NCI-H510A treated with DMSO at 0.1 percent for 48 hours (cell line): ENCODE measurements around the gene TTI1.
"Not testable (repeated sequence)": the region's sequence is repeated elsewhere in the genome, so short reads cannot be mapped to it uniquely, and the experiment has no call there.

Source experiments
- DNase-seq: peaks from one replicate; lab custom pipeline; 2025; lab: John Stamatoyannopoulos, UW

TTI1 gene

DNA sequence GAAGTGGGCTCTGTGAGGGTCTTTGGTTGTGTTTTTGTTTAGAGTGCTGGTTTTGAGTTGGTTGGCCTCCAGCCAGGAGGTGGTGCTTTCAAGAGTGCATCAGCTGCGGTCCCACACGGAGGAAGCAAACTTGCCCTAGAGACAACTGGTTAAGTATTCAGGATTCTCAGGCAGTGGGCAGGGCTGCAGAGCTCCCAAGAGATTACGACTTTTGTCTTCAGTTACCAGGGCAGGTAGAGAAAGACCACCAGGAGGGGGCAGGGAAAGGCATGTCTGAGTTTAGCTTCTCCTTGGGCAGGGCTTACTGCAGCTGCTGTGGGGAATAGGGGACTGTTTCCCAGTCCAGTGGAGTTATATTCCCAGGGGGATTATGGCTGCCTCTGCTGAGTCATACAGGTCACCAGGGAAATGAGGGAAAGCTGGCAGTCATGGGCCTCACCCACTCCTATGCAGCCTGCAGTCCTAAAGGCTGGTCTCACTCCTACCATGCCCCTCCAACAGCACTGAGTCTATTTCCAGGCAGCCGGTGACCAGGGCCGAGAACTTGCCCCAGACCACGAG lies 64.3 kb downstream of the TTI1 start:
- DNase-seq, result peak; percentile 19

DNA sequence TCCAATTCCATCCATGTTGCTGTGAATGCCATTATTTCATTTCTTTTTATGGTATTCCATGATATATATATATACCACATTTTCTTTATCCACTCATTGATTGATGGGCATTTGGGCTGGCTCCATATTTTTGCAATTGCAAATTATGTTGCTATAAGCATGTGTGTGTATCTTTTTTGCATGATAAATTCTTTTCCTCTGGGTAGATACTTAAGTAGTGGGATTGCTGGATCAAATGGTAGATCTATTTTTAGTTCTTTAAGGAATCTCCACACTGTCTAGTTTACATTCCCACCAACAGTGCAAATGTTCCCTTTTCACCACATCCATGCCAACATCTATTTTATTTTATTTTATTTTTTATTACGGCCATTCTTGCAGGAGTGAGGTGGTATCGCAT lies 69.8 kb downstream of the TTI1 start:
- DNase-seq, result not testable (repeated sequence)

DNA sequence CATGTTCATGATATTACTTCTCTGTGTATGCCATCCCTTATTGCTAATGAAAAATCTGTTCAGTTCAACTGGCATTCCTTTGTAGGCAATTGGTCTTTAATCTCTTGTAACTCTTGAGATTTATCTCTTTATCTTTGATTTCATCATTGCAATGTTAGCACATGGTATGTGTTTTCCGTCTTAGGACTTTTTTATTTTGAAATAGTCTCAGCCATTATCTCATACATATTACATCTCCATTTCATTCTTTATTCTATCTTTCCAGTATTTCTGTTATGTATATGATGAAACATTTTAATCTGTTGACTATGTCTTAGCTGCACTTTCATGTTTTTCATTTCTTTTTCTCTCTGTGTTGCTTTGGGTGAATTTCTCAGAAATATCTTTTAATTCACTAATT lies 72.2 kb downstream of the TTI1 start:
- DNase-seq, result no peak

DNA sequence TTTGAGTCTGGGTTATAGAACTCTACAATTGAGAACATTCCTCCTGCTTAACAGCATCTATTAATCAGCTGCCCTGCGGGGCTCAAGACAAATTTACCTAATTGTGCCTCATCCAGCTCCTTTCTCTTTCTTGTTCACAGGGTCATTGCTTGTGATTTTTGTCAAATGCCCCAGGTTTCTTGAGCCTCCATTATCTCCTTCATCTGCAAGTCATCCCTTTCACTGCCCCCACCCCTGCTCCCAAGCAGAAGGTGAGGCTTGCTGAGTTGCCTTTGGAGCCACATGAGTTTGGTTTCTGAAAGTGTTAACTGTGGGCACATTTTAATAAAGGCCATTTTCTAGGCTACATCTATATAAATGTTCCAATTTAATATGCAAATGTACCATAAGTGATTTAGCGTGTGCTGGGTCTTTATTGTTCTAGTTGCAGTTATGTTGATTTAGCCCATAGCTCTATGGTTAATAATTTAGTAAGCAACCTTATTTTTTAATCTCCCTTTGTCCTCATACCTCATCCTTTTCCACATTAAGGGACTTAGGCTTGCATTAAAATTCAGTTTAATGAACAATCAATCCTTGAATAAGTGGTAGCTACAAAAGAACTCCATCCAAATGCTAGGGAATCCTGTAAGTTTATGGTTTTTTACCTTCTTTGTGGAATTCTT lies 74.3 kb downstream of the TTI1 start:
- DNase-seq, result no peak

DNA sequence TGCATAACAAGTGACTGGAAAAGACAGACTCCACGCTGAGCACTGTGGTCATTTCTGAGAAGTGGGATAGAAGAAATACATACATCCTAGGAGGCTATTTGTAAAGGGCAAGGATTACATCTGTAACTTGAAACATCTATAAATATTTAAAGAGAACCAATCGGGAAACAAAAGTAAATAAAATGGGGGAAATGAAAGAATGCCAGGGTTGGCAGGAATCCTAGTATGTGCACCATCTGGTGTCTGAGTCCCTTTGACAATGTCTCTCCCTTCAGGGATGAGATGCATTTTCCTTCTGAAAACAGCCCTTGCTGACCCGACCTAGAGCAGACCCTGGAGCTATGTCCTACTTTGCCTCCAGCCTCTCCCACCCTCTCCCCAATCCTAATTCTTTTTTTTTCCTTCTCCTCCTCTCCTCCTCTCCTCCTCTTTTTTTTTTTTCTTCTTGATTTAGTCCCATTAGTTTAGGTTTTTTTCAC lies 77.1 kb downstream of the TTI1 start:
- peak; percentile 28 for DNase-seq

DNA sequence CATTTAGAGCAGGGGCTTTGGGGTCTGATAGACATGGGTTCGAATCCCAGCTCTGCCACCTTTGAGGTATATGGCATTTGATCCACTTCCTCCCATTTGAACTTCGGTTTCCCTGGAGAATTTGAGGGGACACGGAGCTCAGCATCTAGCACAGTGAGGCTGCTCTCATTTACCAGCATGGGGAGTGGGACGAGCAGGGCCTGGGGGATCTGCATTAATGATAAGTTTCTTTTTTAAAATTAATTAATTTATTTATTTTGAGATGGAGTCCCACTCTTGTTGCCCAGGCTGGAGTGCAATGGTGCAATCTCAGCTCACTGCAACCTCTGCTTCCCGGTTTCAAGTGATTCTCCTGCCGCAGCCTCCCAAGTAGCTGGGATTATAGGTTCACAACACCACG lies 77.7 kb downstream of the TTI1 start:
- no peak for DNase-seq

DNA sequence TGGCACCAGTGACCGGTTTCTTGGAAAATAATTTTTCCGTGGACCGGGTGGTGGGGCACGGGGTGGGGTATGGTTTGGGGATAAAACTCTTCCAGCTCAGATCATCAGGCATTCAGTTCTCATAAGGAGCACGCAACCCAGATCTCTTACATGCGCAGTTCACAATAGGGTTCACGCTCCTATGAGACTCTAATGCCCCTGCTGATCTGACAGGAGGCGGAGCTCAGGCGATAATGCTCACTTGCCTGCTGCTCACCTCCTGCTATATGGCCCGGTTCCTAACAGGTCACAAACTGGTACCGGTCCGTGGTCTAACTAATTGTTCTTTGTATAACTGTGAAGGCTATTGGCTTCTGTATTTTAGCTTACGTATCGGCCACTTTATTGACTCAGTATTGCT lies 78.6 kb downstream of the TTI1 start:
- DNase-seq, result no peak

DNA sequence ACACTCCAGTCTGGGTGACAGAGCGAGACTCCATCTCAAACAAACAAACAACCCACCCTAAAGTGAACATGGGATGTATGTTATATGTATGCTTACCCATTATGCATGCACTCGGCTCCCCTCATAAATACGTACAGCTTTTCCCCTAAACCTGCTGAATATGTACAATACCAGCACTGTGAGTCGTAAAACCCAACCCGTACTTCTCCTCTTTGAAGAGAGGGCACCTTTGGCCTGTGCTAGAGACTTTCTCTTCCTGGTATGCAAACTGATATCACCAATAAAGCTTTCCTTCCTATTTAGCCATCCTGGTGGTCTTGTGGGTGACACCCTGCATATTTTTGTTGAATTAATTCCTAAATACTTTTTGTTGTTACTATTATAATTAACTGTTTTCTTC lies 79.1 kb downstream of the TTI1 start:
- DNase-seq, result no peak

DNA sequence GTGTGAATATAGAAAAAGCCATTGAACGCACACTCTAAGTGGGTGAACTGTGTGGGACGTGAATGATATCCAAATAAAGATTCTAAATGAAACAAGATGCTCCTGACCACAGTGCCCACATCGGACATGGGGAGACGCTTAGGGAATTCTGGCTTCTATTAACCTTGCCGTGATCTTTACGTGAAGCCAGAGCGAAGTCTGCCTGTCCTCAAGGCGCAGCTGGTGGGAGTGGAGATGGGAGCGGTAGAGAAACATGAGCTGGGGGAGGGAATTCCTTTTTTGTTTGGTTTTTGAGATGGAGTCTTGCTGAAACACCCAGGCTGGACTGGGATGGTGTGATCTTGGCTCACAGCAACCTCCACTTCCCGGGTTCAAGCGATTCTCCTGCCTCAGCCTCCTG lies 84.3 kb downstream of the TTI1 start:
- no peak for DNase-seq

DNA sequence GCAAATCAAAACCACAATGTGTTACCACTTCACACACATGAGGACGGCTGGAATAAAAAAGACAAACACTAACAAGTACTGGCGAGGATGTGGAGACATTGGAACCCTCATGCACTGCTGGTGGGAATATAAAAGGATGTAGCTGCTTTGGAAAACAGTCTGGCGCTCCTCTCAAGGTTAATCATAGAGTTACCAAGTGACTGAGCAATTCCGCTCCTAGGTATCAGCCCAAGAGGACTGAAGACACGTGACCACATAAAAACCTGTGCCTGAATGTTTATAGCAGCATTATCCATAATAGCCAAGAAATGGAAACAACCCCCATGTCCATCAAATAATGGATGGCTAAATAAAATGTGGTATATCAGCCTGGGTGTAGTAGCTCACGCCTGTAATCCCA lies 85.3 kb downstream of the TTI1 start:
- DNase-seq, result no peak

DNA sequence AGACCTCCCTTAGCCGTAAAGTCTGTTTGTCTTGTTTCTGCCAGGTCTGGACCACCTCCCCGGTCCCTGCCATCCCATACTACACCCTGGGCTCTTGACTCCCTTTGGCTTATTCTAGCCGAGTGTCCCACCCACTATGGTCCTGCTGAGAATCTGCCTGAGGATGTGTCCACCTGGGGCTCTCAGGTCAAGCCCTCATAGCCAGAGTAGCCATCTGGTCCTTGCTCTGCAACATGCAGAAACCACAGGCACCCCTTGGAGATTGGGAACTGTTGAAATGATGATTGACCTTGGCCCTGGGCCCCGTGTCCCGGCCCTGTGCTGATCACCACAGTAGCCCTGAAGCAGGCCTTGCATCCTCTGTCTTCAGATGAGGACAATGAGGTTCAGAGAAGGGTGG lies 86.3 kb downstream of the TTI1 start:
- no peak for DNase-seq

DNA sequence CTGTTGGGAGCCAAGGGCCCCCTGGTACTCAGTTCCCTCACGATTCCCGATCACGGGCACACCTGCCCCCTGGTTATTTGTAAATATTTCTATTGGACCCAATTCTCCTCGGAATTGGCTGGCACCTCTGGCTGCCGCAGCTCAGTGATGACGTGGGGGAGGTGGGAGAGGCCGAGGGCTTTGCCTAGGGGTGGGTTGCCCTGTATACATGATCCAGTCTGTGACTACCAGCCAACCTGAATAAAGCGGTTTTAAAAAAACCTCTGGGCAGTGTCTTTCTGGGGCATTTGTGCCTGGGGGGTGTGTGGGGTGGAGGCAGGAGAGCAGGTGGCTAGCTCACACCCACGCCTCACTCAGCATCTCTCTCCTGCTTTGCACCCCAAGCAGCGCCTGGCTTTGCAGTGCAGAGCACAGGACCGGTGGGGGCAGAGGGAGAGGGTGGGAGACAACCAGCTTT lies 88.1 kb downstream of the TTI1 start:
- no peak for DNase-seq

DNA sequence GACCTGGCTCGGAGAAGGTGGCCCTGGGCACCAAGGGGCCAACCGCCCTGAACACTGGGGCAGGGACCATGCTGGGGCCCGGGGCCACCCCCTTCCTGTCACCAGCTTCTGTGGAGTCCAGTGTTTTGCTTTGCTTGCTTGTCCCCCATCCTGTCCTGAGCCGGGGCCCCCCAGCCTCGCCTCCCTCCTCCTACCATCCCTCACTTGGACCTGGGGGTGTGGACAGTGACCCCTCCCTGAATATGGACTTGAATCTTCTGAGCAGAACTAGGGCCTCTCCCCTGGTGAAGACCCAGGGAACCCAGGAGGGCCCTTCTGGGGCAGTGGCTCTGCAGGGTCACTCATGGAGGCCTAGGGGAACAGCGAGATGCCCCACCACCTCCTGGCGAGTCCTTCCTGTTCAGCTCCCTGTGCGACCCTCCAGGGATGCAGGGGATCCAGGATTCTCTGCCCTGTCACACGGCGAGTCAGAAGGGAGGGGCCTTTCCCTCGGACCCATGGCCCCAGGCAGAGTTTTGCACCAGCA lies 88.7 kb downstream of the TTI1 start:
- DNase-seq, result no peak

DNA sequence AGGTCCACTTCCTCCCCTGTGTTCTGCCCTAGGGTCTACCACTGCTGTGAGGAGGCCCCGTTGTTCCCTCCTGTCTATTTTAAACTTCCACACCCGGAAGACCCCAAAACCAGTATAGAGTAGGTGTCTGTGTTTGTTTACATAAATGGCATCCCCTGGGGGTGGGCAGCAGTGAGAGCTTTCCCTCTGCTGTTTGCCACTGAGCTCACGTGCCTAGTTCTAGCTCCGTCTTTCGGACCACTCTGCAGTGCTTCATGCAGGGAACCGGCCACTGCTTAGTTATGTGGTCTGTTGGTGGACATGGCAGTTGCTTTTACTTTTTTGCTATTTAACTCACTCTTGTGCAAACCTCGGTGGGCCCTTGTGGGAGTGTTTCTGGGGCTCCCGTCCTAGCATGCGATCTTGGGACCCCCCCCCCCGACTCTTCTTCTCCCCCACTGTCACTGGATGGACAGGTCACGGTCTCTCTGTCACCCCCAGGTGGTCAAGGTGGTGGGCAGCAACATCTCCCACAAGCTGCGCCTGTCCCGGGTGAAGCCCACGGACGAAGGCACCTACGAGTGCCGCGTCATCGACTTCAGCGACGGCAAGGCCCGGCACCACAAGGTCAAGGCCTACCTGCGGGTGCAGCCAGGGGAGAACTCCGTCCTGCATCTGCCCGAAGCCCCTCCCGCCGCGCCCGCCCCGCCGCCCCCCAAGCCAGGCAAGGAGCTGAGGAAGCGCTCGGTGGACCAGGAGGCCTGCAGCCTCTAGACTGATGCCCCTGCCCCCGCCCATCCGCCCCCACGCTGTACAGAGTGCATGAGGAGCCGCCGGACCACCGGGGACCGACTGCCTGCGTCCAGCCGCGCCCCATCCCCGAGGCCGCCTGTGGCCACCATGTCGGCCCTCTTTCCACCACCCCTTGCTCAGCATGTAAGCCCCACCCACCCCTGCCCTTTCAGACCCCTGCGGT lies 89.5 kb downstream of the TTI1 start:
- DNase-seq, result no peak

DNA sequence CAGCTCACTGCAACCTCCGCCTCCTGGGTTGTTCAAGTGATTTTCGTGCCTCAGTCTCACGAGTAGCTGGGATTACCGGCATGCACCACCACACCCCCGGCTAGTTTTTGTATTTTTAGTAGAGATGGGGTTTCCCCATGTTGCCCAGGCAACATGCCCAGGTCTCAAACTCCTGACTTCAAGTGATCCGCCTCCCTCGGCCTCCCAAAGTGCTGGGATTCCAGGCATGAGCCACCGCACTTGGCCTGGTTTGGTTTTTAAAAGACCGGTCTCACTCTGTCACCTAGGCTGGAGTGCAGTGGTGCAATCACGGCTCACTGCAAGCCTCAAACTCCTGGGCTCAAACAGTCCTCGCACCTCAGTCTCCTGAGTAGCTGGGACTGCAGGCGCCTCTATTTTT lies 90.2 kb downstream of the TTI1 start:
- DNase-seq, result no peak

DNA sequence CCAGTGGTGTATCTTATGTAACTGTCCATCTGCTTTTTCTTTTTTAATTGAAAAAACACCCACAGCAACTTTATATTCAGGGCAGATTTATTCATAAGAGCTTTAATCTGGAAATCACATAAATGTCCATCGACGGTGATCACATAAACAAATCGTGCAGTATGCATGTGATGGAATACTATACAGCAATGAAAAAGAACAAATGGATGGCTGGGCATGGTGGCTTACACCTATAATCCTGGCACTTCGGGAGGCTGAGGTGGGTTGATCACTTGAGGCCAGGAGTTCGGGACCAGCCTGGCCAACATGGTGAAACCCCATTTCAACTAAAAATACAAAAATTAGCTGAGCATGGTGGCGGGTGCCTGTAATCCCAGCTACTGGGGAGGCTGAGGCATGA lies 91.3 kb downstream of the TTI1 start:
- no peak for DNase-seq

DNA sequence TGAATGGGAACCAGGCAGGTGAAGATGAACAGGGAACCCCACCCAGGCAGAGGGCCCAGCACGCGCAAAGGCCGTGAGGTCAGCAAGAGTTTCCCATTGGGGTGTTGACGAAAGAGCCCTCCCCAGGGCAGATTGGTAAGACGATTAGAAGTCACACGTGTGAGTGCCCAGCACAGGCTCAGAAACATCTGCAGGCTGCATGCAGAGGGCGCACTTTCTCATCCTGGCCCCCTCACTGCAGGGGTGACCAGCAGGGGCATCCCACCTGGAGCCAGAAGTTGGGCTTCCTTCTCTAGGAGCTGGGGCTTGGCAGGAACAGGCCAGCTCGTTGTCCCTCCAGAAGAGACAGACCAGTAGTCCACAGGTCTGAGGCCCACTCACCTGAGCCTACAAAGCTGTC lies 91.9 kb downstream of the TTI1 start:
- no peak for DNase-seq

DNA sequence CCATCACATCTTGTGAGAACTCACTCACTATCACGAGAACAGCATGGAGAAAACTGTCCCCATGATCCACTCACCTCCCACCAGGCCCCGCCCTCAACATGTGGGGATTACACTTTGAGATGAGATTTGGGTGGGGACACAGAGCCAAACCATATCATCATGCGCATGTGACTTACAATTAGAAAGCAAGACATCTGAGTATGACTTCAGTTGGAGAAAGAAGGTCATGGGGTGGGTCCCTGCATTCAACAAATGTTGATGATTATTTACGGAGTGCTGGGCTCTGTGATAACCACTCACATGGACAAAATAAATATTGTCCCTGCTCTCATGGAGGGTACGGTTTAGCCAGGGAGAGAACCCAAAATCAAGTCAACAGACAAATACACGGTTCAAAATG lies 92.4 kb downstream of the TTI1 start:
- no peak for DNase-seq

DNA sequence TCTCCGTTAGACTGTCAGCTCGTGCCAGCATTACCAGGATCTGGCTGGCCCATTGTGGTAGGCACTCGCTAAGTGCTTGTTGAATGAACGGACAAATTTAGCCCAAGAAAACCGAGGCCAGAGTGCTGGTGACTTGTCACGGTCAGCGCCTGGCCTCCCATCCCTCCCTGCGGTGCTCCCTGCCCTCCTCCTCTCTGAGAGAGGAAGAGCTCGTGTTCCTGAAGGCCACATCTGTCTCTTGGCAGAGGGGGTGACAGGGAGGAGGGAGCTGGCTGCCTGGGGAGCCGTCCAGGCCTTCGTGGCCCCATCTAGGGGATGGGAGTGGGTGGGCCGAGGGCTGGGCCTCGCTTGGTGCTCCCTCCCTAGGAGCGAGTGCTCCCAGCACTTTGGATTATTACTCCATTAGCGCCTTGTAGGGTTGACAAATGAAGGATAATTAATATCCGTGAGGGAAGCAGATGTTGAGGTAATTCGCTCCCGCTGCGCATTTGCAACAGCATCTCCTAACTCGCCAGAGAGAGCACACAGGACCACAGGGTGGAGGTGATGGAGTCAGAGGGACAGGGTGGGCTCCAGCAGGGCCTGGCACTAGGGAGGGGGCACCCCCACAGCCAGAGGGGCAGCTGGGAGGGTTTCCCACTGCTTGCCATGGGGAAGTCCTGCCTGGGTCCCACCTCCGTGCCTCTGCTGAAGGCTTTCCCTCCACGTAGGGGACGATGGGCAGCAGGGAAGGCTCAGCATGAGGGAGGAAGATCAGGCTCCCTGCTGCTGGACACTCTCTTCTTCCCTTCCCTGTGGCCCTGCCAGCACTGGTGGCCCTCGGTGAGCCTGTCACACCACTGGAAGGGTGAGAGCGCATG lies 93.3 kb downstream of the TTI1 start:
- no peak for DNase-seq

DNA sequence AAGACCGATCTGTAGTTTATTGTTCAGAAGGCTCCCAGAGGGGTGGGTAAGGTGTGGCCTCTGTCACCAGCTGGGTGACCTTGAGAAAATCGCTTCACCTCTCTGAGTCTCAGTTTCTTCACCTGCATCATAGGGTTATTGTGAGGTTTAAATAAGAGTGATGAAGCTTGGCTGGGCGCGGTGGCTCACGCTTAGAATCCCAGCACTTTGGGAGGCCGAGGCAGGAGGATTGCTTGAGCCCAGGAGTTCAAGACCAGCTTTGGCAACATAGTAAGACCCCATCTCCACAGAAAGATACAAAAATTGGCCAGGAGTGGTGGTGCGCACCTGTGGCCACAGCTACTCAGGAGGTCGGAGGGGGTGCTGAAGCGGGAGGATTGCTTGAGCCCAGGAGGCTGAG lies 94.3 kb downstream of the TTI1 start:
- no peak for DNase-seq

DNA sequence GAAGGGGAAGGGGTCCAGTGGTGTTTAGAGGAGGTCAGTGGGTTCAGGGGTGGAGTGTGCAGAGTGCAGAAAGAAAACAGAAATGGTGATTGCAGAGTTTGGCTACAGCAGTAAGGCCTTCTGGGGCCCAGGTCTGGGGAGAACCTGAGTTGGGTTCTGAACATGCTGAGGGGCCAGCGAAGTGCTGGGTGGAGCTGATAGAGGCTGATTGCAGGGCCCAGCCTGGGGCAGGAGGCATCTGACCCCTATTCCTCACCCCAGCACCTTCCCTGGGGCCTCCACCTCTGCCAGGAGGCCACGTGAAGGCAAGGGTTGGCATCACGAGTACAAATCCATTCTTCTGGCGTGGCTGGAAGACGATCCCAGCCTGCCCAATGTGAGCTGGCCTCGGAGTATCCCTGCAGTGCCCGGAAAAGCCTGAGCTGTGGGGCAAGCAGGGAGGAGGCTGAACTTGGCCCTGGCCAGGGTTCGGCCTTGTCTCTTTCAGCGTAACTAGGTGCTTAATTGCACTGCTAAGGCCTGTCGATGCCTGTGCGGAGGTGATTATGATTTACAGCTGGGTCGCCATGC lies 95.0 kb downstream of the TTI1 start:
- DNase-seq, result no peak
